HFF-Myc (cell line): ENCODE results near the gene PFKP.

Experiments
- DNase-seq: peaks from one replicate; pipeline ENCODE4 v3.0.0-alpha.2; 2011; ENCODE audit warnings: low read depth; ENCODE audit errors: extremely low read depth
- H3K4me3 ChIP-seq: replicated peaks from 2 replicates; pipeline ENCODE4 v1.5.1; 2011; ENCODE audit warnings: low read depth, mild to moderate bottlenecking, control low read depth, low read length
- TF ChIP-seq, protein P1 (sequence below): IDR thresholded peaks from 2 replicates; pipeline ENCODE4 v1.5.1; 2012; ENCODE audit warnings: mild to moderate bottlenecking, low read depth, low read length, control low read depth; ENCODE audit errors: missing control alignments

PFKP gene

GRCh38 chr10:3119796-3120459 is 52.6 kb downstream of the PFKP start:
- no peak overlapping the region for H3K4me3 ChIP-seq
- TF ChIP-seq, protein P1, sequence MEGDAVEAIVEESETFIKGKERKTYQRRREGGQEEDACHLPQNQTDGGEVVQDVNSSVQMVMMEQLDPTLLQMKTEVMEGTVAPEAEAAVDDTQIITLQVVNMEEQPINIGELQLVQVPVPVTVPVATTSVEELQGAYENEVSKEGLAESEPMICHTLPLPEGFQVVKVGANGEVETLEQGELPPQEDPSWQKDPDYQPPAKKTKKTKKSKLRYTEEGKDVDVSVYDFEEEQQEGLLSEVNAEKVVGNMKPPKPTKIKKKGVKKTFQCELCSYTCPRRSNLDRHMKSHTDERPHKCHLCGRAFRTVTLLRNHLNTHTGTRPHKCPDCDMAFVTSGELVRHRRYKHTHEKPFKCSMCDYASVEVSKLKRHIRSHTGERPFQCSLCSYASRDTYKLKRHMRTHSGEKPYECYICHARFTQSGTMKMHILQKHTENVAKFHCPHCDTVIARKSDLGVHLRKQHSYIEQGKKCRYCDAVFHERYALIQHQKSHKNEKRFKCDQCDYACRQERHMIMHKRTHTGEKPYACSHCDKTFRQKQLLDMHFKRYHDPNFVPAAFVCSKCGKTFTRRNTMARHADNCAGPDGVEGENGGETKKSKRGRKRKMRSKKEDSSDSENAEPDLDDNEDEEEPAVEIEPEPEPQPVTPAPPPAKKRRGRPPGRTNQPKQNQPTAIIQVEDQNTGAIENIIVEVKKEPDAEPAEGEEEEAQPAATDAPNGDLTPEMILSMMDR = peak; percentile 64
- DNase-seq = no peak

DNA sequence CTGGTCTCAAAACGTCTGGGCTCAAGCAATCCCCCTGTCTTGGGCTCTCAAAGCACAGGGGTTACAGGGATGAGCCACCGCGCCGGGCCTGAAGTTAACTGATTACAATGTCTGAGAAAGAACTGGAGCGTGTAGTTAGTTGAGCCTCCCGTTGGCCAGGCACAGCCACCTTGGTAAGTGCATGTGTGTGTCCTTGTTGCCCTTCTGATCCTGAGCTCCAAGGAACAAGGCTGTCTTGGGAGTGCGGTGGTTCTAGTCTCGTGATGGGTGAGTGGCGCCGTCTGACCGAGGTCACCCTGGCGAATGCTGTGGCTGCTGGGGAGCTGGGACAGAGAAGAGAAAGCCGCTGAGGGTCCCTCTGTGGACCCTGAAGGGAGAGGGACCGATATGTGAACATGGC is 54.7 kb downstream of the PFKP start:
- H3K4me3 ChIP-seq = no peak overlapping the region
- TF ChIP-seq, protein P1 = no peak

DNA sequence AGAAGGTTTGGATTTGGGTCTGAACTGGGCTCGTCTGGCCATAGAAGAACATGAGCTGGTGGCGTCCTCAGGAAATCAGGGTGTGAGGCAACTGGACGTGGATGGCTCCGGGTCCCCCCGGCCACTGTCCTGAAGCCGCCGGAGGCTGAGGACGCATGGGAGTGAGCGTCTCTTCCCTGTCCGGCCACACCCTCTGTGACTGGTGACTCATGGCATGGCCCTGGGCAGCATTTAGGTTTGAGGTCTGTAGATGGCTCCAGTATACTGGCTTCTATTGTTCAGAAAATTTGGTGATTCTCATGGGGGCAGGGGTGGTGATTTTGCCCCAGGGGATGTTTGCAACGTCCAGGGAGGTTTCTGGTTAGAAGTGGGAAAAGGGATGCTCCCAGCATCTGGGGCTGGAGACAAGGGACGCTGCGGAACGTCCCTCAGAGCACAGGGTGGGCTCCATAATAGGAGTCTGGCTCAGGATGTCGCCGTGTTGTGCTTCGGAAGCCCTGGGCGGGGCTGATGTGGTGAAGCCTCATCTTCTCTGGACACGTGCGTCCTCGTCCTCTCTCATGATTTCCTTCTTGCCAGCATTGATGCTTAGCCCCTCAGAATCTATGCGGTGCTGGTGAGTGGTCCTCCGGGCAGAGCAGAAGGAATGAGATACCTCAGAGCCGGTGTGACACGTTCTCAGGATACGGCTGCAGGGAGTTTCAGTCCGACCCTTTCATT is 55.3 kb downstream of the PFKP start:
- DNase-seq = no peak
- TF ChIP-seq, protein P1 = no peak
- H3K4me3 ChIP-seq = no peak overlapping the region

More for the DNA sequence above, 54.7 kb downstream of the PFKP start:
- DNase-seq = no peak

DNA sequence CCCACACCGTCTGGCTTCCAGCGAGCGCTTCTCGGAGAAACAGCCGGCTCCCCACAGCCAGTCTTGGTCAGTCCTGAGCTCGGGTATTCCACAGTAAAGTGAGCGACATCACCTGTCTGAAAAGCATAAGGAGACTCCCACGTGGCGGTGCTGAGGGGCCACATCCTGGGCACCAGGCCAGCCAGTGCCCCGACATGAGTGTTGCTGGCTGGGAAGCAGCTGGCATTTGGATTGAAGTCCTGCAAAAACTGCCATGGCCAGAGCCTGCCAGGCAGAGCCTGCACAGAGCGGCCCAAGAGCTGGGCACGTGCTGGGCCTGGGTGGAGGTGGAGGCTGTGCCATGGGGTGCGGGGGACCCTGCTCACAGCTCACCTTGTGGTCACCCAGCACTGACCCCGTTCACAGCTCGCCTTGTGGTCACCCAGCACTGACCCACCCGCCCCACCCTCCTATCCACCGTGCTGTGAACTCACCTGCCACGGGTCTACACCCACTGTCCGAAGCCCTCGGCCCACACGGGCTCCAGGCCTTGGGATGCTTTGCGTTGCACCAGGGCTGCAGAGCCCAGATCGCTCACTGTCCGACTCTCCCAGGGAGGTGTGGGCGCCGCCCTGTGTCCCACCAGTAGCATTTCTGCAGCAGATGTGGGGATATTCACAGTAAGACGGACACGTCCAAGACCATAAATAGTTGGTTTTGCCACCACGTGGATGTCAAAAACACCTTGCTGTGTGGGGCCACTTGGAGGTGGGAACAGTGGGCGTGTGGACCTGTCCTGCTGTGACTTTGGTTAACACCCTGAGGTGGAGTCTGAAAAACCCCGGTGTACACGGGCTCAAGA is 56.4 kb downstream of the PFKP start:
- H3K4me3 ChIP-seq = no peak overlapping the region
- no peak for DNase-seq
- TF ChIP-seq, protein P1 = no peak

DNA sequence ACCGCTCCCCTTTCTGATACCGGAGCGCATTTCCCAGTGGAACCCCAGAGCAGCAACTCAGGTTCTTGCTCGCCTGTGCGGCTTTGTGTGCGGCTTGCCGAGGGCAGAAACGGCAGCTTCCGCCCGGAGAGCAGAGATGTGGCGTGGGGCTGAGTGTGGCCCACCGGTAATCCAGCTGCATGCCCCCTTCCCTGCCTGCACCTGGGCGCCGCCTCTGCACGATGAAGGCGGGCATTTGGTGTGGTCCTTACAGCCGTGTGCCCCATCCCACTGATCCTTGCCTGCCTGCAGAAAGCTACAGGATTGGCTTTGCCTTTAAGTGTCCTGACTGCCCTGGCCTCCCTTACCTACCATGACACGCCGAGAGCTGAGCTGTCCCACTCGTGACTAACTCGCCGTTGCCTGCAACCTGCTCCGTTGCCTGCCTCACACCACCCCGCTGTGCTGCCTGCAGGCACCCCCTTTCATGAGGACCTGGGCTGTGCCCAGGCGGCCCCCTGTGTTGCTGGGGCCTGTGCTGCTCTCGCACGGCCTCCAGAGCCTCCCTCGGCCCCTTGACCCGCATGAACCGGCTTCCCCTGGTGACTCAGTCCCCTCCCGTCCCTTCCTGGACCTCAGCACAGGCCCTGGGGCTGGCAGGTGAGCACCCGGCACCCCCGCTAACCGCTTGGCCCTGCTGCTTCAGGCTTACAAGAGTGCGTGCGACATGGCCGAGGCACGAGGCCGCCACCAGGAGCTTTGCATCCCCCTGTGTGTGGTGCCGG is 57.2 kb downstream of the PFKP start:
- no peak overlapping the region for H3K4me3 ChIP-seq
- TF ChIP-seq, protein P1 = no peak
- DNase-seq = no peak

- TF ChIP-seq, protein P1 = no peak
- no peak for DNase-seq
- no peak overlapping the region for H3K4me3 ChIP-seq
Measured at GRCh38 chr10:3125527-3126170, 58.3 kb downstream of the PFKP start.
